Stimulated activated CD4-positive, alpha-beta T cell treated with anti-CD3 and anti-CD28 coated beads, Interleukin-2, amount 100 ng/mL, for 48 hours (primary cell): ENCODE measurements around the gene SPOCD1.

Source experiments
- DNase-seq, 2 donors: peaks; one replicate each; pipeline ENCODE4 v3.0.0-alpha.2; 2020

The SPOCD1 gene

DNA sequence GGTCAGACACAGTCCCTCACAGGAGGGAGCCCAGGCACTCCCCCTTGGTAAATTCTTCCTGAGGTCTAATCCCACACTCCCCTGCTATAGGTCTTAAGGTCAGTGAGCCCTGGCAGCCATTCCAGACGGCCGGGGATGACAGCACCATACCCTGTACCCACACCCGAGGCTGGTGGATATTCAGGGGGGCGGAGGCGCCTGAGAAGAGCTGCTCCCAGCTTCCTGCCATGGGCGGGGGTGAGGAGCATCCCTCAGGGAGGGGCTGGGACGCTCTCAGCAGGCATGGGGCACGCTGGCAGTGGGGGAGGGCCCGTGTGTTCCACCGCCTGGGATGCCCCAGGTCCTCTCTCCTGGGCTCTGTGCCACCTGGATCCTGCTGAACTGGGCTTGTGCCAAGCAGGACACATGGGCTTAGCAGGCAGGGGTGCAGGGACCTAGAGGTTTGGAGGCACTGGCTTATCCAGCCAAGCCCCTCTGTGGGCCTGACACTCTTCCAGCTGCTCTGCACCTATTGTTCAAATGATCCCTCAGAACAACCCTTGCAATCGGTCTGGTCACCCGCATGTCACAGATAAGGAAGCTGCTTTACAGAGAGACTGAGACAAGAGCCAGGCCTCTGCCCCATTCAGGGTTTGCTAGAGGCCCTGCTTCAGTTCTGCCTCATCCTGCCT is 46.0 kb downstream of the SPOCD1 start:
- DNase-seq, result no peak

DNA sequence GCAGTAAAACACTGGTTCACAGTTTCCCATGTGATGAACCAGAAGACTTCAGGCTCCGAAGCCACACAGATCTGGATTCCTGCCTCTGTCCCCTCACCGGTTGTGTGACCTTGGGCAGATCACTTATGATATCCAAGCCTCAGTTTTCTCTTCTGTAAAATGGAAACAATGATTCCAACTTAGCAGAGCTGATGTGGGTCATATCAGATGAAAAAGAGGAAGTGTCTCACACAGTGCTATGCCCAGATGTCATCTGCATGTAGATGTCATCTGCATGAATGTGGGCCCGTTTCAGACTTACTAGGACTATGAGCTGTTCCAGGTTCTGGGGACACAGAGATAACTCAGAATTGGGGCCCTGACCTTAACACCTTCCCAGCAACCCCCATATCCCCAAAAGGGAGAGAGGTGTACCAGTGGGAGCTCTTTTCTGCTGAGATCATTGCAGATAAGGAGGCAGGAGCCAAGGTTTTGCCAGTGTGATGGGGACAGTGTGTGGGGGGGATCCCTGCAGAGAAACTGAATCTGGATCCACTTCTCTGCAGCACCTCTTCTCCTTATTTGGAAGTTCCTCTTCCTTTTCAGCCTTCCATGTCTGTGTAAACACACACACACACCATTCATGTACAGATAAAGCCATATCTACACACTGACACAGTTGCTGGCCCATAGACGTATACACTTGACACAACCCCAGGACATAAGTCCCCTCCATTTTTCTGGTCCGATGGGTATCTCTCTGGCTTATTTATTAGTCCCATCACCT is 46.7 kb downstream of the SPOCD1 start:
- no peak for DNase-seq

DNA sequence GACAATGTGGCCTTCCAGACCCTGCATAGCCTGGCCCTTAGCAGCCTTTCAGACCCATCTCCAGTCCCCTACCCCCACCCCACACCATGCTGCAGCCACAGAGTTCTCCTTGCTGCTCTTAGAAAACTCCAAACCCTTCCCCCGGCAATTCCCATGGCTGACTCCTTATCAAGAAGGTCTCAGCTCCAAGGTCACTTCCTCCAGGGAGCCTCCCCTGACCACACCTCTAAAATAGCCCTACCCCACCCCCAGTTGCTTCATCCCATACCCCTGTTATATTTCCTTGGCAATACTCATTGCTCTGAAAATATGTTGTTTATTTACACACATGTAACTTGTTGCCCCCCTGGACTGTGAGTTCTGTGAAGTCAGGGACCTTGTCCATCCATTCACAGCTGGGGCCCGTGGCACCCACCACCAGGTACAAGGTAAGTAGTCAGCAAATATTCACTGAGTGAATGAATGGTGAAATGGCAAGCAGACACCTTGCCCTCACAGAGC is 47.4 kb downstream of the SPOCD1 start:
- no peak for DNase-seq

DNA sequence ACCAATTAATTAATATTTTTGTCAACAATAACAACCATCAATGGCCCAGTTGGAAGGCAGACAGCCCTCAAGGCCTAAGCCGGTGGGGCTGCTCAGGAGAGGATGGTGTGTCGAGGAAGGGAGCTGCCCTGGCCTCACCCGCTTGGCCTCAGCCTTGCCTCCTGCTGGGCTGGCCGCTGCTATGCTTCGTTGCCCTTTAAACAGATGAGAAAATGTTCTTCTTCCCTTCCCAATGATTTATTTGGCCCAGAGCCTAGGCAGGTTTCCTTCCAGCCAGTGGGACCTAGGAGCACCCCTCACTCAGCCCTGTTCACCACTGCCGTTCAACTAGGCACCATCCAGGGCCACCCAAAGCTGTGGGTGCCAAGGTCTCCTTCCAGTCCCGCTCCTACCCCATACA is 48.6 kb downstream of the SPOCD1 start:
- DNase-seq, result no peak

DNA sequence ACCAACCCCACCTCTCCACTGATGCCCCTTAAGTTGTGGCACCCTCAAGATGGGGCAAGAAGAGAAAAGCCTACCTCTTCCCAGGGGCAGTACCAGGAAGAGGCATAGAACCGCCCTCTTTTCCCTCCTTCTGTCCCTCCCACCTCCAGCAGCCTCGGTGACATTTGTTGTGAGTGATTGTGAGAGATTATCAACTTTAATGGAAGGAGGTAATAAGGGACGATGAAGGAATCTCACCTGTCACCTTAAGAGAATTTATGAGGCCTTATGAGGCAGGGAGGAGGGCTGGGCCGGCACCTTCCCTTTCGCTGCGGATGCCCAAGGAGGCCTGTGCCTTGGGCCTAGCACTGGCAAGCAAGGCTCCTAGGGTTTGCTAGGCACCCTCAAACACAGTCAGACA is 50.3 kb downstream of the SPOCD1 start:
- DNase-seq, result no peak

DNA sequence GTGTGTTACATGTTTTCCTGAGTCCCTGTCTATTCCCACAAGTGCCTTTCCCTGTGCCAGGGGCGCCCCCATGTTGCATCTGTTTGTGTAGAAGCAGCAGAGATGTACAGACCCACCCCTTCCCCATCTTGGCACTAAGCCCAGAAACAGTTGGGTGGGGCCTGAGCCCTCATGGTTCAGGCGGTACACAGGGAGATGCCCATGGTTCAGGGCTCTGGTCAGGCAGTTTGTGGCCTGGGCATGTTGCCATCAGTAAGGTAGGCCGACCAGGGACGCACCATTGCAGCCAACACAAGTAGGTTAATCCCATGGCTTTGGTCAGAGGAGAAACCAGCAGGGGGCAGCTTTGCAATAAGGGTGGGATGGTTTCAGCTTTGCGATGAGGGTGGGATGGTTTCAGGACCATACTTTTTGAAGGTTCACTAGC is 50.8 kb downstream of the SPOCD1 start:
- DNase-seq, result no peak

DNA sequence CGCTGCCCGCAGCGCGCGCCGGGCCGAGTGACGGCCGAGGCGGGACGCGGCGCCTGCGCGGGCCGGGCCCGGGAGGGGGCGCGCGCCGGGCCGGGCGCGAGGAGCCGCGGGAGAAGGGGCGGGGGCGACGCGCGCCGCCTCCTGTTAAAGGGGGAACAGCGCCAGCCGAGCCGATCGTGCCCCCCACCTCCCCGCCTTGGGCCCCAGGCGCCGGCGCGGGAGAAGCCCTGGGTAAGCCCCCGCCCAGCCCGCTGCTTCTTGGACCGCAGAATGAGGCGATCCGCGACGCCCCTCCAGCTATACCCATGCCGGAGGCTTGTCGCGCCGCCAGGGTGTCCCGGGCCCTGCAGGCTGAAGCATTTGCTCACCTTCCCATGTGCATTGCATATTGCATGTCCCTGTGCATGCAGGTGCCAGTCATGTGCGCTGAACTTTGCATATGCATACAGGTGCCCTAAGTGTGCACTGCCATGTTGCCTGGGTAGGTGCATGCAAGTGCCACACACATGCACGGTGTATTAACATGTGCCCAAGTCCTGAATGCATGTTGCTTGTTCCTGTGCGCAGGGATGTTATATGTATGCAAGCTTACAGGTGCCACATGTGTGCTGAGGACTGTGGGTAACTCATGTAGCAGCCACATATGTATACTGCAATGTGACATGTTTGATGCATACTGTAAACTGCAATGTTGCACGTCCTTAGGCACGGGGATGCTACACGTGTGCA is 51.3 kb downstream of the SPOCD1 start, which contains the start of gene ADGRB2:
ADGRB2 (minus strand) TSS at position 29 of the 729 bp plus-strand sequence. CDS start 7,119 bp downstream, outside the sequence.
- no peak for DNase-seq

DNA sequence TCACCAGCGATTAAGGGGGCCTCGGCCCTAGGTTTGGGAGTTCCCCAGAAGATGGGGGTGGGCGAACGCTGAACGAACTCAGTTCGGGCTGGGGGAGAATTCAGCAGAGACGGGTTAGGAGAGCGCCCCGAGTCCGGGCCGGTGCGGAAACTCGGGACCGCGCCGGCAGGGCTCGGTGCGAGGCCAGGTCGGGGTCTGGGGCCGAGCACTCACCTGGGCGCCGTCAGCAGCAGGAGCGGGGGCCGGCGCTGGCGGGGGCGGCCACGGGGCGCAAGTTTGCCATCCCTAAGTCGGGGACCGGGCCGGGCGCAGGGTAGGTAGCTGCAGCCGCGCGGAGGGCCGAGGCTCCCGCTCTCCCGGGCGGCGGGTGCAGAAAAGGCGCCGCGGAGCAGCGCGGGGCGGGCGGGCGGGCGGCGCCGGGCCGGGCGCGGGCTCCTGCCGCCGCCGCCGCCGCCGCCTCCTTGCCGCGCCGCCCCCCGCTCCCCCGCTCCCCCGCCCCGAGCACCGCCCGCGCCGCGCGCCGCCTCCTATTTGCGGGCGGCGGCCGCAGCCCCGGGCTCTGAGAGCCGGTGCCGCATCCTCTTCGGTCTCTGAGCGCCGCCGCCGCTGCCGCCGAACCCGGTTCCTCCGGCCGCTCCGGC is 52.0 kb downstream of the SPOCD1 start:
- DNase-seq, result no peak

DNA sequence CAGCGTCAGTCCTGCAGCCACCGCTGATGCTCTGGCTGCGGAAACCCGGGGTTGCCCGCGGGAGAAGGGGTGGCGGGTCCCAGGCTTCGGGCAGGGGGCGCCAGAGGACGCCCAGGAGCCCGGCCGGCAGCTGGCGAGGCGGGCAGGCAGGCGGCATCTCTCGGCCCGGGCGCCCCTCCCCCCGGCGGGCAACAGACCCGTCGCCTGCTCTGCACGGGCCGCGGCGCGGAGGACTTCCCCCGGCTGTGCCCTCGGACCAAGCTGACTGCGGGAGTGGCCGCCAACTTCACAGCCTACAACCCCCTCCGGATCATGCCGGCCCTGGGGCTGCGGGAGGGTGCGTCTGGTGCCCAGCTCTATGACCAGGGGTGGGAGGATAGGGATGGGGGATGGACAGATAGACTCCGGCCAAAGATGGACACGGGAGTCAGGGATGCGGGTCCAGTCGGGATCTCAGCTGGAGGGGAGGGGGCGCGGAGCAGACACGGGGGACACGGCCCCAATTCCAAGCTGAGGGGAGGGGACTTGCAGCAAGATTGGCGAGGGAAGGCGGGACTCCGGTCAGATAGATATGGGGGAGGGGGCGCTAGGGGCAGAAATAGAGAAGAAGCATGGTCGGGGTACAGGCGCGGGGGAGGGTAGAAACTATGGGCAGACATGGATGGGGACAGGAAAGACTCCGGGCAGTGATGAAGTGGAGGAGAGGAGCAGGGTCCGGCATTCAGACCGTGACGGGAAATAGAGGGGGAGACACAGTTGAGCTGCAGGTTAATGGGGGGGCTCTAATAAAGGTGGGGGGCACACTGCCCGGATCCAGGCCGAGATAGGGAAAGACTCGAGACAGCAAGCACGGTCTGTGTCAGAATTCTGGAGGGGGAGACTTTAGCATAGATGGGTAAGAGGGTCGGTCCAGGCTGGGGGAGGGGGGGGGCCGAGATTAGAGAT is 52.8 kb downstream of the SPOCD1 start:
- DNase-seq, result peak; percentile 63 to 66

DNA sequence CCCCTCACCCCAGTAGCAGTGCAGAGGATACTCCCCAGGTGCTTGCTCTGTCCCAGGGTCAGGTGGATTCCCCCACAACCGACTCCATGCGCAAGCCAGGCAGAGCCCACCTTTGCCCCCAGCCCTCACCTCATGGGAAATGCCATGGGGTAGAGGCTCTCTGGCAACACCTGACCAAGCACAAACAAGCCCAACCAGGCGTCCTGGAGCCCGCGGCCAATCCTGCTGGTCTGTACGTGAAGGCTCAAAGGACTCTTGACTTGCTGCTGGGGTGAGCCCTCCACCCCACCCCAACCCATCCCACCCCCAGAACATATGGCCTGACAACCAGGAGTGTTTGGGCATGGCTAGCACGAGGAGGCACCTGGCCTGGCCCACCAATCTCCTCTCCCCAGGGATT is 53.5 kb downstream of the SPOCD1 start:
- DNase-seq, result no peak

DNA sequence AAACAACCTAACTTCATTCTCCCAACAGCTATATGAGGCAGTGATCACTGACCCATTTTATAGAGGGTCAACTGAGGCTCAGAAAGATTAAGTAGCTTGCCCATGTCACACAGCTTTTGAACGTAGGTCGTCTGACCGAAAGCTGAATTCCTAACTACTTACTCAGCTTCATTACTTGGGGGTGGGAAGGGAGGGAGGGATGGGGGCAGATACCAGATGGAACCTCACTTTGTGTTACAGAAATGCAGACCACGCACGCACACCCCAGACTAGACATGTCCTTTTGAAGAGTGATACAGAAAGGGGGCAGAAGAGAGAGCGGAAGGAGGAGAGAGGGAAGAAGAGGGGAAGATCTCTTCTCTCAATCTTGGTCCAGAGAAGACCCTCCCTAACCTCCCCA is 53.9 kb downstream of the SPOCD1 start:
- DNase-seq, result no peak

DNA sequence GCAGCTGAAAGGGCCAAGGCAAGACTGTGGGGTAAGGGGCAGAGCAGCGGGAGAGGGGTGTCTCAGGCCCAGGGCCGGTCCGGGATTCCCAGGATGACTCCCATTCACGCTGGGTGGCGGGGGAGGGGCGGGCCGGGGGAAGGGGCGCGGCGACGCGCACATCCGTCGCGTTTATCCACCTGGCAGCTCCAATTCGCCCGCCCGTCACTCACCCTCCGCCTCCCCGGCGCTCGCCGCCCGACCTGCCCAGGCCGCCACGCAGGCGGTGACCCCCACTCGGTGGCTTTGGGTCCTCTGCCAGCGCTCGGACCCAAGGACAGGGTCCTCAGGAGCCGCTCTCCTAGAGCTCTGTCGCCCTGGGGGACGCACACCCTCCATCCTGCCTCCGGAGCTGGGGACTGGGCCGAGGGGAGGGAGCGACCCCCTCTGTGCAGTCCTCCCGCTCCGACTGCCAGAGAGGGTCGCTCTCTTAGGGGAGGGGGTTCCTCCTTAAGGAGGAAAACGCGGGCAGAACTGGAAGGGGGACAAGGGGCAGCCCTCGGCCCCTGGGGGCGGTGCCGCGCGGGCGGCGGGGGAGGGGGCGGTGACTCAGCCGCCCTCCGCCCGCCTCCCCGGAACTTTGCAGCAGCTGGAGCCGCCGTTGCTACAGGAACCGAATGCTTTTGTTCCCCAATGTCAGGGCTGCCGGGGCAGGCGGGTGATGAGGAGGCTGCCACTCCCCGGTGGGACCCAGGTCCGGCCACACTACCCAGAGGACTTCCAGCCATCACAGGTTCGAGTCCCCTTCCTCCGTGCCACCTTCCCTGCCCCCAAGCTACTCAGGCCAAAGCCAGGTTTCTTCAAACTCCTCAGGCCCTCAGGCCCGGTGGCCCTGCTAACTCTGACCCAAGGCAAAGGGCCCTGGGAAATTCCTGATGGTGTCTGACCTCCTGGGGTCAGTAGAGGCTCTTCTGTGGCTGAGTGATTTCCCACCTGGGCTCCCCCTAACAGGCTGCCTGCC is 55.1 kb downstream of the SPOCD1 start:
- DNase-seq, result peak in 1 of 2 donors; percentile 34

DNA sequence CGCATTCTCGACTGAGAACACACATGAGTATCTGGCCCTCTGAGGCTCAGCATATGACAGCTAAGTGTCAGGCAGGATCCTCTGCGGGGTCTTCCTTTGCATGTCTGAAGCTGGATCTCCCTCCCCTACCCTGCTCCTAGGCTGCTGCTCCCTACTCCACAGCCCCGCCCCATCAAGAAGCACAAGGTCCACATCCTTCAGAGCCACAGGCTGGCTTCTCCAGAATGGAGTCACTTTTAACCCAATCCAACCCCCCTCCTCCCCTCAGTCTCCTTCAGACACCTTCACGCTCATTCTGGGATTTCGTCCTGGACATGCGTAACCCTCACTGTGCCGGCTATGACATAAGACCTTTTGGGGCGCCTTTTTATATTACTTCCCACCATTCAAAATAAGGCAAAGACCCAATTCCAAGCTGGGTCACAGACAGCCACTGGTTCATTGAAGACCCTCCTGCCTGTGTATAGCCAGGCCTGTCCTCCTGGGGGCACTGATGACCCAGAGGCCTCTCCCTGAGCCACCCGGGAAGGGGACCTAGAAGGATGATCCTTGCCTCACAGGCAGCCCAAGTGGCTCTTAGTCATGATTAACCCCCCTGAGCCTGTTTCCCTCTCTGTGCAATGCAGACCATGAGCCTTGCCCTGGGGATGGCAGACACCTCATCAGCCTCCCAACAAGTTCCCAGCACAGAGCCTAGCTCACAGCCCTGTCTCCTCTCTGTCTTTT is 56.4 kb downstream of the SPOCD1 start:
- DNase-seq, result no peak

DNA sequence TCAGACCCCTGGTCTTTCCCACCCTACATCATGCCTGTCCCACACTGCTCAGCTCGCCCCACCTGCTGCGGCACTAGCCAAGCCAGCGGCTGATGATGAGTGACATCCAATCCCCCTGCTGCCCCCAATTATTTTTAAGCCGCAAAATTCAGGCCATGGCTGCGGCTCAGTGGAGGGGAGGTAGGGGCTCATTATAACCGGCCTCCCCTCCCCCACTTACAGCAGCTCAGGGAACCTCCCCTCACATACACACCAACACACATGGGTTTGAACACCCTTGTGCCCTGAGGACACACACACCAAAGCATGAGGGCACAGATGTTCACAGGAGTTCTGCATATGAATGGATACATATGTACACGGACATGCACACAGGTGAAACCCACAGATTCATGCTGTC is 57.0 kb downstream of the SPOCD1 start:
- DNase-seq, result no peak

DNA sequence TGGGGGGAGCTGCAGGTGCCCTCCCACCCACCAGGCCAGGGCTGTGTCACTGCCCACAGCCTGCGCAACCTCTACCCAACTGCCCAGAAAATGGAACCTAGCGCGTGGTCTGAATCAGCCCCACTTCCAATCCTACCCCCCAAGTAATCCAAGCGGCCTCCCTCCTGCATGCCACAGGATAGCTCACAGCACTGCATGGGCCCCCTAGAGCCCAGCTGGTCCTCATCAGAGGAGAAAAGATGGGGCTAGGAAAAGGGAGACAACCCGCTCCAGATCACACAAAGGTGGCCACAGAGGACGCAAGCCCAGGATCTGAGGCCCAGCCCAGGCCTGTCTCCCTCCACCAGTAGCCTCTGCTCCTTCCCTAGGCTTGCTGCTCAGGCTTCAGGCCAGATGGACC is 57.8 kb downstream of the SPOCD1 start:
- no peak for DNase-seq

DNA sequence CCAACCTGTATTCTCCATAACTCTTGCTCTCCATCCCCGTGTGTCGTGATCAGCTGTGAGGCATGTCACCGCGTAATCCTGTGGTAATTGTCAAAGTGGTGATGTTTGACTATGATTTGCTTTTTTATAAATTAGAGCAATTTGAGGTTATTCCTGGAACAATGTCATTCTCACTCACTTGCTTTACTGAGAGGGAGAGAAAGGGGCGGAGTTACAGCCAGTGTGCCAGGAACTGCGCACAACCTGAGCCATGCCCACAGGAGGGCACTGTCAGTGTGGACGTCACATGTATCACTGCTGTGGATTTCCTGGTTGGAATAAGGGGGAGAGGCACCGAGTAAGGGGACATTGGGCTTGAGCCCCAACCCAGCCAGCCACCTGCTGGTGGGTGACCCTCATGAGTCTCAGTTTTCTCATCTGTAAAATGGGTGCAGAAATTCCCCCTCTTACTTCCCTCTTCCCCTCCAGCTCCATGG is 58.6 kb downstream of the SPOCD1 start:
- no peak for DNase-seq

DNA sequence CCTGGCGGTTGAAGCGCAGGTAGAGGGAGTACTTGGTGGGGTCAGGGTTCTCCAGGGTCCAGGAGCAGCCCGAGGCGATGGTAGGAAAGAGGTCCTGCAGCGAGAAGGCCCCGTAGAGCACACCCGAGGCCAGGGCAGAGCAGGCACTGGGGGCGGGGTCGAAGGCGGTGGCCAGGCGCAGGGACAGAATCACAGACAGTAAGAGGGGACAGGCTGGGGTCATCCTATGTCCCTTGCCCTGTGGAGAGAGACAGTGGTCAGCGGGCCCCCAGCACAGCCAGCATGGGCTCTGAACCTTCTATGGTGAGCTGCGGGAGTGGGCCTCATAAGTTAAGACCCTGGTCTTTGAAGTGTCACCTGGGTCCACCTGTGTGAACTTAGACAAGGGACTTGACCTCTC is 59.2 kb downstream of the SPOCD1 start:
- DNase-seq, result no peak

DNA sequence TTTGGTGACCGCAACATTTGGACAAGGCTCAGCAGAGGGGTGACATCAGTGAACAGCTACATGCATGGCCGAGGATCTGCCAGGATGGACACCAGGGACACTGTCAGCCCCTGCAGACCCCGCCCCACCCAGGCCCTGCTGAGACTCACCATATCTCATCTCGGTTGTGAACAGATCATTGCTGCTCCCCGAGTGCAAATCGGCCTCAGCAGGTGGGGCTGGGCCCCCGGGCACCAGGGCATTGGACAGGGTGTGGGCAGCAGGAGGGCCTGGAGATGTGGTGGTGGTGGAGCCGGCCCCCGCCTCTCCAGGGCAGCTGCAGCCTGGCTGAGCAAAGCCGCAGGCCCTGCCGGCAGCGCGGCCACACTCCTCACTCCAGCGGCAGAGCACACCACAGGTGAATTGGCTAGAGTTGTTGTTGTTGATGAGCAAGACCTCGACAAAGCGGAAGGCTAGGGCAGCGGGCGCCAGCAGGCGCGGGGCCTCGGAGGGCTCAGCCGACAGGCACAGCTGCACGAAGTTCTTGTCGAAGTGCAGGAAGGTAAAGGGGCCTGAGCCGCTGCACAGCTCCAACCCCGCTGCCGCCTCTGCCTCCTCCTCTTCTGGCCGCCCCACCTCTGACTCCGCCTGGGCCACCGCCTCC is 59.9 kb downstream of the SPOCD1 start:
- DNase-seq, result no peak

DNA sequence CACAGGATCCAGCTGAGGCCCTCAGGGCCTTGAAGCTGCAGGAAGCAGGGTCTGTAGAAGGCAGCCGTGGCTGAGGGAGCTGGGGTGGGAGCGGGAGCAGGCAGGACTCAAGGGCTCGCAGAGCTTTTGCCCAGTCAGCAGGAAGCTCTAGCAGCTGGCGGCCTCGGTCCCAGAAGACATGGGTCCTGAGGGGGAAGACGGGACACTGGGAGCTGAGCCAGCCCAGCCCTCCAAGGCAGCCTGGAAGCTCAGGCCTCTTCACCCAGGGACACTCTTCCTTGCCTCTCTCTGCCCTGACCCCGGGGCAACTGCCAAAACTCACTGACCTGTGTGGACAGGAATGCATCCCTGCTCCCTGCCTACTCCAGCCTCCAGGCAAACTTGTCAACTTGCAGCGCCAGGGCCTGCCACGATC is 60.6 kb downstream of the SPOCD1 start:
- DNase-seq, result no peak
